GF-D8 (cell line): Measurements from ENCODE around the gene DOCK6.
"Not testable (repeated sequence)": the region's sequence is repeated elsewhere in the genome, so short reads cannot be mapped to it uniquely, and the experiment has no call there.

Experiments used
- DNase-seq: peaks from one replicate; lab custom pipeline; 2025; lab: John Stamatoyannopoulos, UW

Gene DOCK6

GRCh38 chr19:11196406-11197287, 65.7 kb downstream of the DOCK6 start:
- no peak for DNase-seq

- no peak for DNase-seq
These were observed 66.6 kb downstream of the DOCK6 start for GRCh38 chr19:11195681-11196080.

- DNase-seq = no peak
These were observed 67.4 kb downstream of the DOCK6 start for GRCh38 chr19:11194656-11195558.

- no peak for DNase-seq
These were observed 68.2 kb downstream of the DOCK6 start for GRCh38 chr19:11194173-11194572.

GRCh38 chr19:11192957-11193939, 69.1 kb downstream of the DOCK6 start:
- no peak for DNase-seq

GRCh38 chr19:11191934-11192333, 70.4 kb downstream of the DOCK6 start:
- no peak for DNase-seq

GRCh38 chr19:11191273-11191755, 71.0 kb downstream of the DOCK6 start:
- DNase-seq = no peak

GRCh38 chr19:11190501-11190900, 71.8 kb downstream of the DOCK6 start:
- no peak for DNase-seq

- DNase-seq = no peak
These were observed 74.9 kb downstream of the DOCK6 start for GRCh38 chr19:11187441-11187840.

- DNase-seq = no peak
These were observed 79.3 kb downstream of the DOCK6 start for GRCh38 chr19:11182994-11183393.

- no peak for DNase-seq
These were observed 80.8 kb downstream of the DOCK6 start for GRCh38 chr19:11181488-11181887.

GRCh38 chr19:11180975-11181374, 81.3 kb downstream of the DOCK6 start:
- DNase-seq = not testable (repeated sequence)

GRCh38 chr19:11180346-11180745, 82.0 kb downstream of the DOCK6 start:
- no peak for DNase-seq

- no peak for DNase-seq
These were observed 82.5 kb downstream of the DOCK6 start for GRCh38 chr19:11179716-11180297.

- DNase-seq = not testable (repeated sequence)
These were observed 83.2 kb downstream of the DOCK6 start for GRCh38 chr19:11179145-11179465.

GRCh38 chr19:11177592-11177991, 84.7 kb downstream of the DOCK6 start:
- no peak for DNase-seq

- no peak for DNase-seq
These were observed 85.7 kb downstream of the DOCK6 start for GRCh38 chr19:11176466-11177193.

- DNase-seq = no peak
These were observed 86.4 kb downstream of the DOCK6 start for GRCh38 chr19:11175920-11176319.

GRCh38 chr19:11174336-11174735, 88.0 kb downstream of the DOCK6 start:
- DNase-seq = no peak

- DNase-seq = no peak
These were observed 88.7 kb downstream of the DOCK6 start for GRCh38 chr19:11173516-11174155.
